GM23248 (cell line): ENCODE measurements around the gene PHACTR3.

Source experiments
- EZH2 ChIP-seq: fragments of 200-600 bp; sonication (generic); IDR thresholded peaks from 2 replicates; pipeline ENCODE4 v1.6.1; 2018; ENCODE audit warnings: antibody characterized with exemption, mild to moderate bottlenecking; ENCODE audit not compliant: insufficient read depth, poor library complexity, severe bottlenecking
- EZH2phosphoT487 ChIP-seq: fragments of 200-600 bp; sonication (generic); IDR thresholded peaks from 2 replicates; pipeline ENCODE4 v1.6.1; 2018; ENCODE audit warnings: antibody characterized with exemption, moderate library complexity, mild to moderate bottlenecking, low read depth; ENCODE audit not compliant: insufficient read depth

- TF ChIP-seq EZH2 (no peak), EZH2phosphoT487 (no peak)
Measured at GRCh38 chr20:59662856-59663512, 58.6 kb downstream of the PHACTR3 start.
